NB4 (cell line): ENCODE measurements around the gene SELENOM.

Experiments used
- CTCF ChIP-seq: IDR thresholded peaks from one replicate; pipeline ENCODE4 v1.5.1; 2012; ENCODE audit warnings: low read depth, low read length
- MAX ChIP-seq: IDR thresholded peaks from 2 replicates; pipeline ENCODE4 v1.6.1; 2011; ENCODE audit warnings: low read depth, low read length
- POLR2A ChIP-seq: IDR thresholded peaks from 2 replicates; pipeline ENCODE4 v1.6.1; 2011; ENCODE audit warnings: mild to moderate bottlenecking; ENCODE audit not compliant: insufficient read length; ENCODE audit errors: extremely low read depth

GRCh38 chr22:31103899-31104694 is 3.3 kb downstream of the SELENOM start:
- TF ChIP-seq CTCF: no peak
- TF ChIP-seq POLR2A: no peak
- TF ChIP-seq MAX: no peak
